Measurements from ENCODE around the gene HGS.

The HGS gene

GRCh38 chr17:81710514-81711308, 26.9 kb downstream of the HGS start:
- Histone ChIP-seq H3K9me2 (replicated peaks; ENCODE audit: control insufficient read depth, low read length) (no peaks in the 10 kb centered on the region), H3K27ac (ENCODE audit: low read depth, low read length) (peak overlapping the region; percentile 59), H3K79me2 (ENCODE audit: control insufficient read depth, low read length) (peaks cover 57% of the 10 kb centered on the region), H3F3A (ENCODE audit: control insufficient read depth, insufficient read depth) (peaks cover 21% of the 10 kb centered on the region), H3K4me3 (ENCODE audit: low read length) (peak overlapping the region; percentile 83), H4K20me1 (ENCODE audit: control insufficient read depth, insufficient read depth, low read depth, low read length) (no peaks in the 10 kb centered on the region), H3K9me3 (ENCODE audit: control insufficient read depth, insufficient read depth, low read length) (no peaks in the 10 kb centered on the region), H3K4me2 (ENCODE audit: low read length) (peak overlapping the region; percentile 68), H3K4me1 (ENCODE audit: control insufficient read depth, low read length) (peaks cover 34% of the 10 kb centered on the region), H3K36me3 (ENCODE audit: control insufficient read depth, low read length) (peaks cover 52% of the 10 kb centered on the region), H3K27me3 (ENCODE audit: control insufficient read depth, low read length) (no peaks in the 10 kb centered on the region)
- no peak for TF ChIP-seq CTCF (IDR thresholded peaks at IDR 0.05; ENCODE audit: low read depth, low read length, poor library complexity, severe bottlenecking)
- no peak for TF ChIP-seq EZH2phosphoT487 (IDR thresholded peaks at IDR 0.05; ENCODE audit: borderline replicate concordance, low read length)

GRCh38 chr17:81711814-81712467, 28.1 kb downstream of the HGS start, which contains the start of gene SLC25A10:
Gene SLC25A10 (plus strand): TSS chr17:81712284. CDS start chr17:81712427, 143 bp downstream.
- H3K4me2 ChIP-seq (ENCODE audit: low read length), result peak within 1 kb of the TSS; percentile 68
- H3K27ac ChIP-seq (ENCODE audit: low read depth, low read length), result peak within 1 kb of the TSS; percentile 59
- H4K20me1 ChIP-seq (ENCODE audit: control insufficient read depth, insufficient read depth, low read depth, low read length), result no peaks in the 10 kb centered on the region
- H3K4me1 ChIP-seq (ENCODE audit: control insufficient read depth, low read length), result peaks cover 34% of the 10 kb centered on the region
- H3K27me3 ChIP-seq (ENCODE audit: control insufficient read depth, low read length), result no peaks in the 10 kb centered on the region
- peak within 1 kb of the TSS; percentile 83 for H3K4me3 ChIP-seq (ENCODE audit: low read length)
- peaks cover 21% of the 10 kb centered on the region for H3F3A ChIP-seq (ENCODE audit: control insufficient read depth, insufficient read depth)
- no peaks in the 10 kb centered on the region for H3K9me2 ChIP-seq (replicated peaks; ENCODE audit: control insufficient read depth, low read length)
- peaks cover 45% of the 10 kb centered on the region for H3K79me2 ChIP-seq (ENCODE audit: control insufficient read depth, low read length)
- H3K9me3 ChIP-seq (ENCODE audit: control insufficient read depth, insufficient read depth, low read length), result no peaks in the 10 kb centered on the region
- TF ChIP-seq CTCF (IDR thresholded peaks at IDR 0.05; ENCODE audit: low read depth, low read length, poor library complexity, severe bottlenecking) (no peak), EZH2phosphoT487 (IDR thresholded peaks at IDR 0.05; ENCODE audit: borderline replicate concordance, low read length) (no peak)
- H3K36me3 ChIP-seq (ENCODE audit: control insufficient read depth, low read length), result peaks cover 48% of the 10 kb centered on the region

- peak overlapping the region; percentile 83 for H3K4me3 ChIP-seq (ENCODE audit: low read length)
- H3K36me3 ChIP-seq (ENCODE audit: control insufficient read depth, low read length), result peaks cover 45% of the 10 kb centered on the region
- H3K9me3 ChIP-seq (ENCODE audit: control insufficient read depth, insufficient read depth, low read length), result no peaks in the 10 kb centered on the region
- H4K20me1 ChIP-seq (ENCODE audit: control insufficient read depth, insufficient read depth, low read depth, low read length), result no peaks in the 10 kb centered on the region
- peaks cover 21% of the 10 kb centered on the region for H3F3A ChIP-seq (ENCODE audit: control insufficient read depth, insufficient read depth)
- H3K4me1 ChIP-seq (ENCODE audit: control insufficient read depth, low read length), result peaks cover 34% of the 10 kb centered on the region
- no peaks in the 10 kb centered on the region for H3K27me3 ChIP-seq (ENCODE audit: control insufficient read depth, low read length)
- peaks cover 39% of the 10 kb centered on the region for H3K79me2 ChIP-seq (ENCODE audit: control insufficient read depth, low read length)
- H3K9me2 ChIP-seq (replicated peaks; ENCODE audit: control insufficient read depth, low read length), result no peaks in the 10 kb centered on the region
- TF ChIP-seq CTCF (IDR thresholded peaks at IDR 0.05; ENCODE audit: low read depth, low read length, poor library complexity, severe bottlenecking), result no peak
- TF ChIP-seq EZH2phosphoT487 (IDR thresholded peaks at IDR 0.05; ENCODE audit: borderline replicate concordance, low read length), result no peak
- peak overlapping the region; percentile 38 for H3K27ac ChIP-seq (ENCODE audit: low read depth, low read length)
- H3K4me2 ChIP-seq (ENCODE audit: low read length), result peak overlapping the region; percentile 68
Observed at GRCh38 chr17:81712468-81713003, 28.7 kb downstream of the HGS start.

All from DOHH2 (cell line).